OCI-M1 (cell line): ENCODE measurements around the gene C1orf198.

ENCODE experiments used
- DNase-seq: peaks from one replicate; lab custom pipeline; 2025; lab: John Stamatoyannopoulos, UW

The C1orf198 gene

DNA sequence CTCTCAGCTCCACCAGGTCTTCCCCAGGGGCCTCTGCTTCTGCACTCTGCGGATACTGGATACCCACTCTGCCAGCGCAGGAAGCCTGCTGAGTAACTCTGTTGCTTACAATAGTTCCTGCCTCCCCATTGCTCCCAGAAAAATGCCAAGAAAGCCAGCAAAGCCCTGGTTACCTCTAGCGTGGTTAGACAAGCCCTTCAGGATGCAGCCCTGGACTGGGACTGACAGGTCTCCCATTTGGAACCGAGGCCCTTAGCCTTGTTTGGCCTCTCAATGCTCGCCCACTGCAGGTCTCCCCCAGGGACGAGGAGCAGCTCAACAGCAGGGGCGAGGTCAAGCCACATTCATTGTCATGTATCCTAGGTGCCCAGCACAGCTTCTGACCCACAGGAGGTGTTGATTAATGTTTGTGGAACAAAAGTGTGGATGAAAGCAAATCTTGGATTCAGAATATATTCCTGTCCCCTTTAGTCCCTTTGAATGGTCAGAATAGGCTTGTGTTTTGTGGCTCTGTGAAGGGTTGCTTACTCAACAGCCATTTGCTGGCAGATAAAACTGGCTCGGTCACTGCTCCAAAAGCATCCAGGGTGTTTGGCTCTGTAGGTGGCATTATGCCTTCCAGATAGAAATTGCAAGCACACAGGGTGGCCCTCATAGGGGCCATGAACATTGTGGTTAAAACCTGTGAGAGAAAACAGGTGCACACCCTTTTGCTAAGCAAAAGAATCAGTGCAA is 58.9 kb downstream of the C1orf198 start:
- no peak for DNase-seq

DNA sequence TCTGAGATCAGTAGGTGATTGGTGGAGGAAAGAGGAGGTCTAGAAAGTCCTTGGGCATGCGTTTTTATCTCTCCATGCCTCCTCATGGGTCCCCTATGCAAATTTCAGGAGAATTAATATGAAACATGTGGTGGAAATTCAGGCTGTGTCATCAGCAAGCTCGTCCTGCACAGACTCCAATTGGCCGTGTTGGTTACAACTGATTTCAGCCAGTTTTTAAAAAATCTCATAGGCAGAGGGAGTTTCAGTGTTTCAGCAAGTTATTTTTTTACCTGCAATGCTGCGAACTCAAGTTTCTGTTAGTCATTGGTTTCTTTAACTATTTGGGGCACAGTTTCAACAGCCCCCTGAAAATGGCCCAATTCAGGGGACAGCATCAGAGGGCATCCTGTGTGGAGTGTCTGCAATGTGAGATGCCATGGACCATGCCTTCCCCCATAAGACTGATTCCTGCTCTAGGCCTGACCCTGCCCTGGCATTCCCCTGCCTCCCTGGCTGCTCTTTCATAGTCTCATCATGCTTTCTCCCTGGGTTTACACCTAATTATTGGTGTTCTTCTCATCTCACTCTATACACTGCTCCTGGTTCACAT is 59.9 kb downstream of the C1orf198 start:
- DNase-seq, result no peak

DNA sequence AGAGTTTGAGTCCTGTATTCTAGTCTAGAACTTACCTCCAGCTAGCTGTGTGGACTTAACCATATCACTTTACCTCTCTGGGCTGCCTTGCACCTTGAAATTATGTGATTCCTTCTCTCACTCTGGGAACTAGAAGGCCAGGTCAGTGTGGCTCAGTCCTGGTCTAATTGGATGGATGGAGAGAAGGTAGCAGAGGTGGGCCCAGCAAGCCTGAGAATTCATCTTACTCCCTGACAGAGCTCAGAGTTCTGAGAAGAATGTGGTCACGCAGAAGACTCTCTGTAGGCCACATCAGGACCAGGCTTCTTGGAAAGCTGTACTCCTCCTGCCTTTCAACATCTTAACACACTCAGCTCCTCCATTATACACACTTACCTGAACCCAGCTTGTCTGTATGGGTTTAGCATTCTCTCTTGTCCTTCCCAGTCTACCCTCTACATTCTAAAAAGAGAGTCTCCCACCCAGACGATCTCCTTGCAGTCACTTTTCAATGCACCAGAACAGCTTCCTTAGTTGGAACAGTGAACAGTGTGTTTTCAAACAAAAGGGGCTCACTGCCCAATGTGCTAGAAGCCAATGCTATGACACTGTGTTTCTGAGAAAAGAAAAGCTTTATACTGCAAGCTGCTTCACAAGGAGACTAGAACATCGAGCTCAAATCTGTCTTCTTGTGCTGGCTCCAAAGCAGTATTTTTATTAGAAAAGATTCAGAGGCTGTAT is 60.6 kb downstream of the C1orf198 start:
- no peak for DNase-seq

DNA sequence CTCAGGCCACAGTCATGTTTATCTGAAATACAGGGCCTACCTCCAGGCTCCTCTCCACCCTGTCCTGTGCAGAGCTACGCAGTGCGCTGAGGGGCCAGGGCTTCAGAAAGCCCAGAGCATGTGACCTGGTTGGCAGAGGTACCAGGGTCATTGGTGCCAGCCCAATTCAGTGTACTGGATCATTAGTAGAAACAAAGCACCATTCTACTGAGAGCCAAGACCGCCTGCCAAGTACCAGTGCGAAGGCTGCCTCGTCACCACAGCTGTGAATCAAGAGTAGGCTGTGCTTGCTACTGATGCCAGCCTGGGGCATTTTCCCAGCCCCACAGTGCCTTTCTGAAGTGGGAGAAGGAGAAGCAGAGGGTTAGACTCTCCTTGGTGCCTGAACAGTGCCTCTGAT is 61.3 kb downstream of the C1orf198 start:
- no peak for DNase-seq

DNA sequence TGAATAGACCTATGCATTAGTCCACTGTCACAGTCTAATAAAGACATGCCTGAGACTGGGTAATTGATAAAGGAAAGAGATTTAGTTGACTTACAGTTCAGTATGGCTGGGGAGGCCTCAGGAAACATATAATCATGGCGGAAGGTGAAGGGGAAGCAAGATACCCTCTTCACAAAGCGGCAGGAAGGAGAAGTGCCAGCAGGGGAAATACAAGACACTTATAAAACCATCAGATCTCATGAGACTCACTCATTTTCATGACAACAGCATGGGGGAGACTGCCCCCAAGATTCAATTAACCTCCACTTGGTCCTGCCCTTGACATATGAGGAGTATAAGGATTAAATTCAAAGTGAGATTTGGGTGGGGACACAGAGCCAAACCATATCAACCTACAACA is 61.8 kb downstream of the C1orf198 start:
- no peak for DNase-seq

DNA sequence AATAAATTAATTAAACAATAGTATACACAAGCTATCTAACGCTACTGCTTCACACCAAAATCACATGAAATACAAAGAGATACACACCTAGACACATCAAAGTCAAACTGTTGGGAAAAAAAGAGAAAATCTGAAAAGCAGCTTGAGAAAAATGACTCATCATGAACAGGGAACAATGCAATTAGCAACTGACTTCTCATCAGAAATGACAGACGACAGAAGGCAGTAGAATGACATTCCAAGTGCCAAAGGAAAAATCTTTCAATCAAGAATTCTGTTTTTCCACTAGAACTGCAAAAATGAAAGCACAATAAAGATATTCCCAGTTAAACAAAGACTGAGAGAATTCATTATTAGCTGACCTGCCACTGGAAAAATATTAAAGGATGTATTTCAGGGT is 63.9 kb downstream of the C1orf198 start:
- DNase-seq, result no peak

DNA sequence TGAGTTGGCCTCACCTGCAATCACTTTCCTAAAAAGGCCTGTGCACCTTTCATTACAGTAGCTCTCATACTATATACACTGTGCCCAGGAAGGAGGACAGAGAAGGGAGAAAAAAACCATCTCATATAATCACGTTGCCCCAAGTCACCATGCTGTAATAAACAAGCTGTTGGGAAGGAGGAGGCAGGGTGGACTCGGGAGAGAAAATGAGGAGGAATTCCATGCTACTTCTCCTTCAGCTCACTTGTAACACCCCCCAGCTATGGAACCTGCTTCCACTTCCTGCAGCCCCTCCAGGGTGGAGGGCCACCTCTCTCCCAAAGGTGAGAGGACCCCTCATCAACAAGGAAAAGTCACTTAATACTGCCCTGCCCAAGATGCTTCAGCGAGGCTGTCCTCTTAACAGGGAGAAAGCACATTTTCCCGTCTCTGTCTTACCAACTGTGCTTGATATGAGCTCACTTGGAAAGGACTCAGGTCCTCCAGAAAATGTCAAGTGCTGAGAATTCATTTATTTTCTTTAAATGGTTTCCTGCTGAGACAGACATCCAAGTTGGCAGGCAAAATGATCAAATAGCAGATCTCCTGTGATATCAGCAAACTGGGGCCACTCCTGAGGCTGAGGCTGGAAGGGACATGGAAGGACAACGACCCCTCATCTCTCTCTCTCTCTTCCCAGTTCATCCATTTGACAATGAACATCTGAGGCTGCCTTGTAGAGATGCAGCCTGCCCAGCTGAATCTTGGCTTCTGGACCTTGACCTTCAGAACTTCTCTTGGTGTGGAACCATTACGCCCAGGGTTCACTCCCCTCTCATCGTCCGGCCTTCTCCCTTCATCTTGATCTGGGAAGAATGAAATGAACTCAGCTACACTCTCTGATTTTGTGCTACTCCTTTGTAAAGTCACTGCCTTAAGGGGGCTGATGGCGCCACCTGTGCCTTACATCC is 67.2 kb downstream of the C1orf198 start:
- no peak for DNase-seq

DNA sequence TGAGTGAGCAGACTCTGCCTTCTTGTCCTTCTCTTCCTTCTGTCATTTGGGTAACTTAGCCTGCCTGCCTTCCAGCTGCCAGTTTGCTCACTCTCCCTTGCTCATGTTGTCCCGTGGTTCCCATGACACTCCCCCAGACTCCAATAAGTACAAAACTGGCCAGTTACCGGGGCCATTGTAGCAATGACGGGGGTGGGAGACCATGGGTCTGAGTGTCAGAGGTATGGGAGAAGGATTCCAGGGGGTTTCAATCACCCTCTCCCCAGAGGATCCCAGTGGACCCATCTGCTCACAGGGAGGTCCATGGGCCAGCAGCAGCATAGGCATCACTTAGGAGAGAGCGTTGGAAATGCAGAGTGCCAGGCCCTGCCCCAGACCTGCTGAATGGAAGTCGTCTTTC is 69.8 kb downstream of the C1orf198 start:
- no peak for DNase-seq

DNA sequence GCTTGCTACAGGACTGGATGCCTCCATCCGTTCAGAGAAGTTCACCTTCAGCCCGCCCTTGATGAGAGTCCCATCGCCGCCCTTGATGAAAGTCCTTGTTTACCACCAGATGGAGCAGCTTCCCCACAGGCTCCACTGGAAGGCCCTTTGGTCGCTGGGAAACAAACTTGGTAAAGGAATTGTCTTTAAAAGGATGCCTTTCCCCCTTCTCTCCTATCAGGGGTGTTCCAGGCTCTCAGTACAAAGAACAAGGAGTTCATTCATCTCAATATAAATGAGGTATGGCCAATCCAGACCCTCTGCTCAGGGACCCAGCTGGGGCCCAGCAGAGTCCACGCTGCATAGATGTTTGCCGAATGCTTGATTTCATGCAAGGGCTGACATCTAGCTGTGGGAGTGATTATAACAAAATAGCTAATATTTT is 70.4 kb downstream of the C1orf198 start:
- DNase-seq, result peak; percentile 67

DNA sequence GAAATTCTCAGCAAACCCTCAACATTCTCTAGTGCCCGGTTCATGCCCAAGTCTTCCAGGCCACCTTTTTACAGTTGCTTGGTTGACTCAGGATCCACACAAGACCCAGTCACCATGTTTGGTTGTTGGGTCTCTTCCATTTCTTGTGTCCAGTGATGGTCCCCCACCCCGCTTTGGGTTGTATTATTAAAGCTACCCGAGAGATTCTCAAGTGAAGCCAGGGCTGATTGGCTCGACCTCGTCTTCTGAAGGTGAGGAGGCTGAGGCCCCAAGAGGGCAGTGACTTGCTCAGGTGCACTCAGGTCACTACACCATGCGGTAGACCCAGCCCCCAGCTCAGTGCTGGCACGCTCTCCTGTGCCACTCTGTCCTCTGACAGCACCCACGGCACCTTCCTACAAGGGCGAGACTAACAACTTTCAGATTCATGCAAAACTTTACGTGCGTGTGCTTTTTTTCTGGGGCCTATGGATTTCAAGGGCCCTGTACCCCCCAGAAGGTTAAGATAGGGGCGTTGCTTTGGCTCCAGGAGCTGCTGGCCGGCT is 70.9 kb downstream of the C1orf198 start:
- DNase-seq, result no peak

DNA sequence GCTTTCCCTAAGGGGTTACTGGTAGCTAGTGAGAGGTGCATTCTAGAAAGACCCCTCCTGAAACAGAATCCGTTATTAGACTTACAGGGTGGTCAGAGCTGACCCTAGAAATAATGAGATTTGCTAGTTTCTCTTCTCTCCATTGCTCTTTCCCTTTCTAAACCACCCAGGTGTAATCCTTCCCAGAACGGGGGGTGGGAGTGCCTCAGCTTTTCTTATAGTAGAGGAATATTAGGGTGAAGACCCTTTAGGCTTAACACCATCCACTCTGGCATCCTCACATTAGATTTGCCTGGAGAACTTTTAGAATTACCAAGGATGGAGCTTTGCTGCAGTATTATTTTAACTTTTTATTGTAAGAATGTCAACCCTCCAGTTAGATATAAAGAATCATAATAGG is 71.7 kb downstream of the C1orf198 start:
- no peak for DNase-seq

DNA sequence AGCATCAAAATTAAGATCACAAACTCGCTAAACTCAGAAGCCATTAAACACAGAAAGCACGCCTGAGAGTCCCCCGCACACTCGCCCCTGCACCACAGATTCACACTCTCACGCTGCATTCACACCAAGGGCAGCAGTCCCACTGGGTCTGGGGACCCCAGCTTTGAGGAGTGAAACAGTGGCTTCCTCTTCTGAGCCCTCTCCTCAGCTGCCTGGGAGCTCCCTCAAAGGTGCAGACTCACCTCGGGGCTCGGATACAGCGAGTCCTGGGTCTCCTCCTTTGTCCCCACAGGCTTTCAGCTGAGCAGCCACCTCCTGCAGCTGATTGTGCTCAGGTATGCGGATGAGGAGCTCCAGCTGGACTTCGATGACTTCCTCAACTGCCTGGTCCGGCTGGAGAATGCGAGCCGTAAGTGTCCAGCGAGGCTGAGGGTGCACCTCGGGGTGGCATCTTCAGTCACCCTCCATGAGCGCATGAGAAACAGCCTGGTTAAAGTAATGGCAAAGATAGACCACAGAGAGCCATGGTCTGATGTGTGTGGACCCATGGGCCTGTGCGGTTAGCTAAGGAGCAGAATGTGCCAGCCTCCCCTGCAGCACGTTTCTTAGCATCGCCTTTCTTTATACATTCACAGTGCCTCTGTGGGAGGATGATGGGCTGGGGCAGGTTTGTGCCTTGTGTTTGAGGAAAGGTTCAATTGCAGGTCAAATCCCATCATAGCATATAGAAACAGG is 73.3 kb downstream of the C1orf198 start:
- DNase-seq, result no peak

DNA sequence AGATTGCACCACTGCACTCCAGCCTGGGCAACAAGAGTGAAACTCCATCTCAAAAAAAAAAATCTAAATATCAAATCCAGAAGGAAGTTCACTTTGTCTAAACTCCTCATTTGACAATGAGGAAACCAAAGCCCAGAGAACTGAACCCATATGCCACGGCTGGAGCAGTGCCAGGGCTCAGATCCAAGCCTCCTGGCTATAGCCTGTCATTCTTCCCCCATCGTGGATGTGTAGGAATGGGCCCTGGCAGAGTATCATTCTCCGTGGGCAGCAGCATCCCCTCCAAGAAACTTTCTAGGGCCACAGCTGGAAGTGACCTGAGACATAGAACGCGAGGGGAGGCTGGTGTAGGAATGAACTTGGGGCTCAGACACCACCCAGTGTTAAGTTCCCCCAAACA is 73.9 kb downstream of the C1orf198 start:
- no peak for DNase-seq

DNA sequence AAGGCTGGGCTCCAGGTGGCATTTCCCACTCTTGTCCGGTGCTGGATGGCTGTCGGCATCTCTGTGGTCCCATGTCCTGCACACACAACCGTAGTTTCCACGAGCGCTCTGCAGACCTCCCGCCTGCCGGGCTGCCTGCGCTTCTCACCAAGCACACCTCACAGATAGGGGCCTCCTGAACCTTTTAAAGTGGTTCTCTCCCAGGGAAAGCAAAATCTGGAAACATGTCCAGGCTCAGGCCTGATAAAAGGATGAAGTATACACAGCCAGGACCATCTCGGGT is 74.9 kb downstream of the C1orf198 start:
- DNase-seq, result no peak

DNA sequence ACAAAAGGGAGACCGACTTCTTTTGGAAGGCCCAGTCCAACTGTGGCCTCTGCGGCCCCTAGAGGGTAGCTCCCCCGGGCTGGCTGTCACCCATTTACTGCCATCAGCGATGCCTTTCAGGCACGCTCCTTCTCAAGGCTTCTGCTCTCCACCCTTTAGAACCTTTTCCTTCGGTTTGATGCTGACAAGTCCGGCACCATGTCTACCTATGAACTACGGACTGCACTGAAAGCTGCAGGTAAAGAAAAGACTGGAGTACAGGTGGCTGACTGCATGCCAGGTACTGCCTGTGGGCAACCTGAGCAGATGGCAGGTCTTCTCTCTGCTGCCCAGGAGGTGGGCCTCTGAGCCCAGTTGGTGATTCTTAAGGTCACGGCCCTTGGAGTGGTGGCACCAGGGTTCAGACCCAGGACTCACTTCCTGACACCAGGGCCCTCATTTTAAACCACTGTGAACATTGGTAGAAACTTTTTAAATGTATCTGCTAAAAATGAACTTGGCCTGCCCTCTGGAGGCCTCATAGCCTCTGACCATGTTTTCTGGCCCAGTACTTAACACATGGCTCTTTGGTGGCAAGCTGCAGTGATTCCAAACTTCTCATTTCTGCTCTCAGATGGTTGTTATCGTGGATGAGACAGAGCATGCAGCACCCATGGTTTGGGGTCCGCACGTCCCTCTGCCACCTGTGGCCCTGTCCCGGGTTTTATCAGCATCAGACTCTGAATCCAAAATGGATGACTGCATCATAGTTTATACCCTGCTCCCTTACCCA is 75.4 kb downstream of the C1orf198 start:
- peak; percentile 20 for DNase-seq

DNA sequence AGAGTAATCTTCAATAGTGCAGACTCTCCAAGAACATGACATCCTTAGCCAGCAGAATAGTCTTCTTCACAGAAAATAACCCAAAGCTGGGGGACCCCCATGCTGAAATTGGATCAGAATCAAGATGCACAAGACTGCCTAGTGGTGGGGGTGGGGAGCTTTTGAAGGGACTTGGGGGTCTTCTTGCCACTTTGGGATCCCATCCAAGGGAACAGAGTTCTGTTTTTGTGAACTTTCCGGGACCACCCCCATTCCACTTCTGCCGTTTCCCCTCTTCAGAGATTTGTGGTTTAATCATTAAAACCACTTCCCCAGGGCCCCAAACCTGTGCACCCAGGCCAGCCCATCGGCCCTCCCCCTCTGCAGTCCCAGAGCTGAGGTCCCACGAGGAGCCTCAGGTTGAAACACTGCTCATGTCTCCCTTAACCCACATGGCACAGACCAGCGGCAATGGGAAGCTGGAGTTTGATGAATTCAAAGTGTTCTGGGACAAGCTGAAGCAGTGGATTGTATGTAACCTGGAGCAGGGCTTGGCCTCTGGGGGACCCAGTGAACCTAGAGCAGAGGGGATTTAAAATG is 76.2 kb downstream of the C1orf198 start:
- no peak for DNase-seq

DNA sequence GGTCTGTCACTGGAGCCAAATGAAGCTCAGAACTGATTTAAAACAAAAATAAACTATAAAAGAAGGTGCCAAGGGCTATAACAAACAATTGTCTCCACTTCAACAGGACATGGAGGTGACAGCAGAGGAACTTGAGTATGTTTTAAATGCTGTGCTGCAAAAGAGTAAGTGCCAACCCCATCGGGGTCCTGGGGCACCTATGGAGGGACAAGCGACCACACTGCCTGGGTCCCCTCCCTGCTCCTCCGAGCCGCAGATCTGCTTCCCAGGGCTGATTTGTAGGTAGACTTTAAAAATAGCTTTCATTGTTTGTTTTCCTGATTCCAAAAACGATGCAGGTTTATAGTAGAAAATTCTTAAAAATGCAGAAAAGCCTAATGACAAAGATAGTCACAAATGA is 78.3 kb downstream of the C1orf198 start:
- DNase-seq, result no peak

DNA sequence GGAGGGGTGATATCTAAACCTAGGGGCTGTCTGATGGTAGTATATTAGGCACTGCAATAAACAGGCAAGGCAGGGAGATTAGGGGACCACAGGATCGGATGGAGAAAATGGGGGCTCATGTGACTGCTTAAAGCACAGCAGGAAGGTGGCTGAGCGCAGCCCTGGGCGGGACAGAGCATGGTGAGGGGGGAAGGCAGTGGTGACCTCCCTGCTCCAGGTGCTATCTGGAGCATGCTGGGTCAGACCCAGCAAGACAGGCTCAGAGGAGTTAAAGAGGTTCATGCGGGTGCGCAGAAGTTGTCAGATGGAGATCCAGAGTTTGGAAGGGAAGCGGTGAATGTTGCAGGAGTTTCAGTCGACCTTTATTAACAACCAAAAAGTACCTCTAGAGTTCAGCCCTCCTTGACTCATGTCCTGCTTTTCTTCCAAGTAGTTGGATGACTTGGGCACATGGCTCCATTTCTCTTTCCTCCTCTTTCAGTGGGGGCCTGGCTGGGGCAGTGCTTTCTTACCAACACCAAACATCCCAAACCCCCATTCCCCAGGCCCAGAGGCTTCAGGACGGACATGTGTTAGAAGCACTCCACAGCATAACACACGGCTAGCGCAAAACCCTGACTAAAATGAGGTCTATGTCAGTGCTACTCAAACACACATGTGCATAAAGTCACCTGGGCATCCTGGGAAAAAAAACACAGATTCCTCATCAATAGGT is 79.6 kb downstream of the C1orf198 start:
- no peak for DNase-seq

DNA sequence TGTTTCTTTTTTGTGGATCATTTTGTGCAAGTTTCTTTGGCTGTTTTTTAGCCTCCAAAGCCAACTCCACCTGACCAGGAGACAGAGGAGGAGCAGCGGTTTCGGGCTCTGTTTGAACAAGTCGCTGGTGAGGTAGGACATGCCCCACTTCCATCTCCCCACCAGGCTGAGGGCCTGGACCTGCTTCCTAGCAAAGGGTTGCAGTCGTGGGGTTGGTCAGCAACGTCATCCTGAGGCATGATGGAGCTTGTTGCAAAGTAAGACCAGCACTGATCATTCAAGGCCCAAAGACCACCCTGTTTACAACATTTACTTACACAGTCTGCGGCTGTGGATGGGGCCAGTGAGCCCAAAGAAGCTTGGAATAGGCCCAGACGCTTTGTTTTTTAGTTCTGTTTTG is 80.8 kb downstream of the C1orf198 start:
- DNase-seq, result no peak
